ENCODE data around the gene RAD51C.
"Not testable (repeated sequence)": the region's sequence is repeated elsewhere in the genome, so short reads cannot be mapped to it uniquely, and the experiment has no call there.

The RAD51C gene

GRCh38 chr17:58680038-58680369 lies 12.4 kb upstream of the RAD51C start:
- in situ Hi-C loops (cut with MboI; ENCODE audit: low sequenced_read_pairs) = no loop called here

- in situ Hi-C loops (cut with MboI; ENCODE audit: low sequenced_read_pairs) = no loop called here
Measured at GRCh38 chr17:58684003-58684402, 8.4 kb upstream of the RAD51C start.

GRCh38 chr17:58684462-58684861 lies 7.9 kb upstream of the RAD51C start:
- in situ Hi-C loops (cut with MboI; ENCODE audit: low sequenced_read_pairs) = not testable (repeated sequence)

GRCh38 chr17:58686980-58687379 lies 5.4 kb upstream of the RAD51C start:
- in situ Hi-C loops (cut with MboI; ENCODE audit: low sequenced_read_pairs) = no loop called here

- in situ Hi-C loops (cut with MboI; ENCODE audit: low sequenced_read_pairs) = no loop called here
Measured at GRCh38 chr17:58688521-58688920, 3.9 kb upstream of the RAD51C start.

GRCh38 chr17:58690033-58690432 lies 2.4 kb upstream of the RAD51C start:
- in situ Hi-C loops (cut with MboI; ENCODE audit: low sequenced_read_pairs) = not testable (repeated sequence)

- in situ Hi-C loops (cut with MboI; ENCODE audit: low sequenced_read_pairs) = no loop called here
Measured at GRCh38 chr17:58691701-58692238, 632 bp upstream of the RAD51C start, which contains the start of gene TEX14. Gene TEX14 (minus strand): TSS chr17:58692045. CDS start chr17:58652001, 40,044 bp downstream.

- in situ Hi-C loops (cut with MboI; ENCODE audit: low sequenced_read_pairs) = no loop called here
Measured at GRCh38 chr17:58693208-58693607, 806 bp downstream of the RAD51C start.

GRCh38 chr17:58693751-58694150 lies 1.3 kb downstream of the RAD51C start:
- in situ Hi-C loops (cut with MboI; ENCODE audit: low sequenced_read_pairs) = no loop called here

- in situ Hi-C loops (cut with MboI; ENCODE audit: low sequenced_read_pairs) = no loop called here
Measured at GRCh38 chr17:58694302-58694701, 1.9 kb downstream of the RAD51C start.

- in situ Hi-C loops (cut with MboI; ENCODE audit: low sequenced_read_pairs) = no loop called here
Measured at GRCh38 chr17:58694826-58695225, 2.4 kb downstream of the RAD51C start.

GRCh38 chr17:58699771-58700170 lies 7.4 kb downstream of the RAD51C start:
- in situ Hi-C loops (cut with MboI; ENCODE audit: low sequenced_read_pairs) = loop anchor here (10.0 kb wide), 1 partner anchor 65 kb away; no protein-coding TSS in a partner anchor

- in situ Hi-C loops (cut with MboI; ENCODE audit: low sequenced_read_pairs) = loop anchor here (10.0 kb wide), 1 partner anchor 63 kb away; no protein-coding TSS in a partner anchor
Measured at GRCh38 chr17:58702045-58702476, 9.7 kb downstream of the RAD51C start.

- in situ Hi-C loops (cut with MboI; ENCODE audit: low sequenced_read_pairs) = loop anchor here (10.0 kb wide), 1 partner anchor 62 kb away; no protein-coding TSS in a partner anchor
Measured at GRCh38 chr17:58702708-58703107, 10.3 kb downstream of the RAD51C start.

GRCh38 chr17:58703137-58703915 lies 10.9 kb downstream of the RAD51C start:
- in situ Hi-C loops (cut with MboI; ENCODE audit: low sequenced_read_pairs) = loop anchor here (10.0 kb wide), 1 partner anchor 61 kb away; no protein-coding TSS in a partner anchor

GRCh38 chr17:58703916-58704286 lies 11.5 kb downstream of the RAD51C start:
- in situ Hi-C loops (cut with MboI; ENCODE audit: low sequenced_read_pairs) = loop anchor here (10.0 kb wide), 1 partner anchor 61 kb away; no protein-coding TSS in a partner anchor

- in situ Hi-C loops (cut with MboI; ENCODE audit: low sequenced_read_pairs) = loop anchor here (10.0 kb wide), 1 partner anchor 58 kb away; no protein-coding TSS in a partner anchor
Measured at GRCh38 chr17:58706351-58707140, 14.1 kb downstream of the RAD51C start.

GRCh38 chr17:58710948-58711552 lies 18.6 kb downstream of the RAD51C start:
- in situ Hi-C loops (cut with MboI; ENCODE audit: low sequenced_read_pairs) = loop anchor here (10.0 kb wide), 1 partner anchor 284 kb away; no protein-coding TSS in a partner anchor

GRCh38 chr17:58722274-58722673 lies 29.9 kb downstream of the RAD51C start:
- in situ Hi-C loops (cut with MboI; ENCODE audit: low sequenced_read_pairs) = no loop called here

- in situ Hi-C loops (cut with MboI; ENCODE audit: low sequenced_read_pairs) = no loop called here
Measured at GRCh38 chr17:58722696-58723095, 30.3 kb downstream of the RAD51C start.

- in situ Hi-C loops (cut with MboI; ENCODE audit: low sequenced_read_pairs) = no loop called here
Measured at GRCh38 chr17:58728798-58729197, 36.4 kb downstream of the RAD51C start.

Measured in HL-60/S4 treated with retinoic acid at 250 ng/mL for 4 days and 3 days (cell line).